GM21619 (cell line): Measurements from ENCODE around the gene RPGRIP1.
"Not testable (repeated sequence)": the region's sequence is repeated elsewhere in the genome, so short reads cannot be mapped to it uniquely, and the experiment has no call there.

Source experiments
- ATAC-seq: cut with Tn5 transposase; IDR thresholded peaks from one replicate; pipeline ENCODE4 v1.9.1; 2021; ENCODE audit not compliant: unreplicated experiment

The RPGRIP1 gene

GRCh38 chr14:21258005-21258888 lies 21.6 kb upstream of the RPGRIP1 start:
- ATAC-seq = no peak

- no peak for ATAC-seq
Measured at GRCh38 chr14:21258889-21259787, 20.7 kb upstream of the RPGRIP1 start.

GRCh38 chr14:21261824-21262223 lies 18.1 kb upstream of the RPGRIP1 start:
- no peak for ATAC-seq

DNA sequence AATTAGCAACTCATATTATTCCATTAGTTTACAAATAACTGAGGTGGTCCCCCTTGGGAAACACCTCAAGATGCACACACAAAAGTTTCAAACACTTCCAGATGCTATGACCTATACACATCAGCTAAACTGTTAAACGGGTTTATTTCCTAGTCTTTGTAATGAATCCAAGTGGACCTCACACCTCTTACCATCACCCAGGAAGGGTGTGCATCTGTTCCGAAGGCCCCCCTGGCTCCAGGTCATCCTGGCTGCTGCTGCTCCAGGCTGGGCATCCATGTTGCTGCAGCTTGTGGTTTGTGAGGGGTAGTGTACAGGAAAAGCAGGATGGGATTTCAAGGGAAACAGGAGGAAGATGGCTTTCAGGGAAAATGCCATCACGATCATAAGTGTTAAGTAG lies 17.5 kb upstream of the RPGRIP1 start:
- no peak for ATAC-seq

DNA sequence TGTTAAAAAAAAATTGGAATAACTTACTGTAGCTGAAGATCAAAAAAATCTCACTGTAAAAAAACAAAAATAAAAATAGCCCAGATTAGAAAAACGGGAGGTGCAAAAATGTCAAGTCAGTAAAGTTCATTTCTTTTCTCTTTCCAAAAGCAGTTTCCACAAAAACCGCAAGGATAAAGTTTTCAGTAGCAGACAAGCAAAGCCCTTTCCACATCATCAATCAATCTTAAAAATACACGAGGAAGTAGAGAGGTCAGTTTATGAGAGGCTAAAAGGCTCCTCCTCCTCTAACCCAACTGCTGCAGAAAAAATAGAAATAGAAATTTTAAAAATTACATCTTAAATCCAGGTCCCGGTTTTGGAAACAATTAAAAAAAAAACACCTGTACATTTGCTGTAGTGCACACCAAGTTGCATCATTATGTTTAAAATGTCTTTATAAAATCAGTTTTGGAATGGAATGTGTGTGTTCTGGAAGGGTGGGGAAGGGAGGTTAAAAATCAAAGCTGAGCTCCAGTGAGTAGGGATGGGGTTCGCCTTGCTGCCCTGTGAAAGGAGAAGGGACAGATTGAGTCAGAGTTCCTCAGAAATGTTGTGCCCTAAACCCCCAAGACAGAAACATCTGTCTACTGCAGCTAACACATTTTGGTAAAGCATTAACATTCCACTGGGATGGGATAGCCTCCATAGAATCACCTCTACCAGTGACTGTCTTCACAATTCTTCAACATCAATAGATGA lies 16.4 kb upstream of the RPGRIP1 start:
- ATAC-seq = no peak

DNA sequence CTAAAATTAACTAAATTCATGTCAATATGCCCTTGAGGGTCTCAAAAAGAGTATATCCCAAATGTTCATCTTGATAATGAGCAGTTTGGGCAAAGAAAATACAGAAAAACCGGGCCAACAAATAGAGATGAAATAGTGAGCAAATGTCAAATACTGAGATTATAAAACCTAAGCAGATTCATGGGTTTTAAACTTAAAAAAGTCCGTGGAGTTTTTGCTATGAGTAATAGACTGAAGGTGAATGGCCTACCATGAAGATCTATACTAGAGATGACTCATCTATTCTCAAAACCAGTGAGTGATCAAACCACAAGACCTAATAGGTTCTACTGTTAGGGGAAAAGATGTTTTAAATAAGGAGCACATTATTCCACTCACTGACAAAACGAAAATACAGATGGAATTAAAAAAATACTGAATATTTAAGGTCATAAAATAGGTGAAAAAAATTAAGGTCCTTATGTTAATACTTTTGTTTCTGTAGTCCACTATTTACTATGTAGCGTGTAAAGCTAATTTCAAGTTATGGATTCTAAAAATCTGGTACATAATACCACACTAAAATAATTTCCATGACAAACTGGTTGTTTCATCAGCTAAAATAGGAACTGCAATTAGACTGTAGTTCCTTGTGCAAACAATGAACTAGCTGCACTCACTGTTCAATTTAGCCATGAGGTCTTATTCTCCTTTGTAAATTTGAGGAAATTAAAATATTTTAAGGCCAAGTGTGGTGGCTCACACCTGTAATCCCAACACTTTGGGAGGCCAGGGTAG lies 15.7 kb upstream of the RPGRIP1 start:
- ATAC-seq = peak; percentile 76

- ATAC-seq = no peak
Measured at GRCh38 chr14:21267431-21267845, 12.4 kb upstream of the RPGRIP1 start.

GRCh38 chr14:21267886-21268616 lies 11.8 kb upstream of the RPGRIP1 start:
- ATAC-seq = no peak

DNA sequence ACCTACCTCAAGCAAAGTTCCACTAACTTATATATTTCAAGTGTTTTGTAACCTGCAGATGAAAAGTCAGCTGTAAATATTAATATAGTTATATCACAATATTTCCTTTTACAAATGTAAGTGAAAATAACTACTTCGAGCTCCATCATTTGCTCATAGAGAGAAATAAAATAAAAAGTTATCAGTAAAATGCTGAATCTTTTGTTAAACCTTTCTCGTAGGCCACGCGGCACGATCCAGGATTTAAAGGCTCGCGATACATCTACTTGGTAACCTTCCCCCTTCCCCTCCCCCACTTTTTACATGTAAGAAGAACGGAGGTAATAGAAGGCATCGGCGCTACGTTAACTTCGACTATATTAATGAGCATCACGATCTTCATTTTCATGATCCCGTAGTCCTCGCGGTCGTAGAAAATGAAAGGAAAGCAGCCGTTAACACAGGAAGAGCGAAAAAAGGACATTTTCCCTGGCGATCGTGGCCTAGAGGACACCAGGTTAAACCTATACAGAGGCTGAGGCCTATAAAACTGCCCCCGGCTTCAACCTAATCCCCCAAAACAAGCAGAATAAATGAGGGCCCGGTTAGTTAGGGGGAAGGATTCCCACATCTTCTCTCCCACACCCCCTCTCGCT lies 11.1 kb upstream of the RPGRIP1 start:
- ATAC-seq = no peak

DNA sequence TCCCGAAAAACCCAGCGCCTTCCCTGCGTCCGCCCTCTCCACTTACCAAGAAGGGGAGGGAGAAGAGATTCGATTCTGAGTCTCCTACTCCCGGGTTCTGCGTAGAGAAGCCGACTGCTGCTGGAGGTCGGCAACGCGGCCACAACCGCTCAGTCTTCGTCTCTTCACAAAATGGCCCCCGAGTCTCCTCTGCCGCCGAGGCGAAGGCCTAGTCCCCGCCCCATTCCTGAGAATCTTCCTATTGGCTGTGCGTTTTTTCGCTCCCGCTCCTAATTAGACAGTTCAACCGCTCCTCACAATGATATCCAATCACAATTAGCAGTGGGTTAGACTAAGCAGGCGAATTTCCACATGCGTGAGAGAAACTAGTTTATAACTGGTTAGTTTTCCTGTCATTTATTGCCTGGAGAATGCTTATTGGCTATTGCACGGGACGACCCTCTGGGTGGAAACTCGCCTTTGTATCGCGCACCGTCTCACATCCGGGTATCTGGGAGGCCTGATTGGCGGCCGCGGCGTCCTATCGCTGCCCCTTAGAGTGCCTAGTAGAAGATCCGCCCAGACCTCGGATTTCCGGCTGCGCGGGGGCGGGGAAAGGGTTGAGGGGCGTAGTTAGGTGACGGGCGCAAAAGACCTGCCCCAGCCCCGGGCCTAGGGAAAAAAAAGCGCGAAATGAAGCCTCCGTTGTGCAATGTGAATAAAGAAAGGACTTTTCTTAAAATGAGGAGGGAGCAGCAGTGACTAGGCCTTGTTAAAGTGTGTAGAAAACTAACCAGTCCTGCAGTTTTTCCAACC lies 10.4 kb upstream of the RPGRIP1 start, which contains the start of gene HNRNPC:
HNRNPC (minus strand) TSS at position 191 of the 795 bp plus-strand sequence. CDS start 35,249 bp downstream, outside the sequence.
- ATAC-seq = peak; percentile 86

- not testable (repeated sequence) for ATAC-seq
Measured at GRCh38 chr14:21272661-21273060, 7.2 kb upstream of the RPGRIP1 start.

GRCh38 chr14:21275261-21275858 lies 4.5 kb upstream of the RPGRIP1 start:
- ATAC-seq = no peak

- ATAC-seq = no peak
Measured at GRCh38 chr14:21278632-21279031, 1.3 kb upstream of the RPGRIP1 start.

GRCh38 chr14:21281917-21282316 lies 2.0 kb downstream of the RPGRIP1 start:
- ATAC-seq = not testable (repeated sequence)

GRCh38 chr14:21286516-21286915 lies 6.6 kb downstream of the RPGRIP1 start:
- ATAC-seq = not testable (repeated sequence)

- ATAC-seq = no peak
Measured at GRCh38 chr14:21287168-21287567, 7.3 kb downstream of the RPGRIP1 start.

GRCh38 chr14:21294026-21294425 lies 14.1 kb downstream of the RPGRIP1 start:
- ATAC-seq = not testable (repeated sequence)

GRCh38 chr14:21298358-21298757 lies 18.5 kb downstream of the RPGRIP1 start:
- ATAC-seq = no peak
